Common myeloid progenitor, CD34-positive (primary cell): ENCODE data around the gene NTNG2.
"Not testable (repeated sequence)": the region's sequence is repeated elsewhere in the genome, so short reads cannot be mapped to it uniquely, and the experiment has no call there.

ENCODE experiments used
- CTCF ChIA-PET: fragments of 350-600 bp; sonication (Branson Sonifier 250); formaldehyde crosslinking; loops from one replicate; lab custom pipeline; 2021; ENCODE audit warnings: antibody characterized with exemption; lab: Charles Lee
- POLR2A ChIA-PET: fragments of 350-600 bp; sonication (Branson Sonifier 250); formaldehyde crosslinking; loops from one replicate; lab custom pipeline; 2021; ENCODE audit warnings: antibody characterized with exemption; lab: Charles Lee
- DNase-seq, 3 donors: peaks; one replicate each; pipeline versions ENCODE4 v3.0.0 to v3.0.0-alpha.2; 2013
- H3K27ac ChIP-seq, 2 experiments: 1 replicate in 1 of 2; 2 replicates in 1 of 2; pipeline ENCODE4 v1.7.0; 2013; ENCODE audit warnings: inconsistent platforms in 2 of 2, low read length in 2 of 2, mild to moderate bottlenecking in 2 of 2, low read depth in 1 of 2, moderate library complexity in 1 of 2; ENCODE audit not compliant: severe bottlenecking in 2 of 2, insufficient read depth in 1 of 2, poor library complexity in 1 of 2
- H3K27me3 ChIP-seq, 5 experiments: replicated peaks in 2 of 5; 1 replicate in 3 of 5; 2 replicates in 2 of 5; pipeline versions ENCODE4 v1.6.1 to v1.7.0; 2013; ENCODE audit warnings: low read length in 4 of 5, mild to moderate bottlenecking in 2 of 5, moderate library complexity in 2 of 5, inconsistent platforms in 1 of 5; ENCODE audit not compliant: insufficient read depth in 5 of 5, control insufficient read depth in 4 of 5
- H3K36me3 ChIP-seq, 4 experiments: 1 replicate in 2 of 4; 2 replicates in 2 of 4; pipeline versions ENCODE4 v1.6.1 to v1.7.0; 2013; ENCODE audit warnings: low read length in 3 of 4, control low read depth in 1 of 4, mild to moderate bottlenecking in 1 of 4; ENCODE audit not compliant: control insufficient read depth in 4 of 4, insufficient read depth in 4 of 4
- H3K4me1 ChIP-seq, 4 experiments: 1 replicate in 3 of 4; 2 replicates in 1 of 4; pipeline versions ENCODE4 v1.6.1 to v1.7.1; 2013; ENCODE audit warnings: low read length in 3 of 4, mild to moderate bottlenecking in 3 of 4, control low read depth in 1 of 4, inconsistent platforms in 1 of 4, moderate library complexity in 1 of 4; ENCODE audit not compliant: control insufficient read depth in 4 of 4, insufficient read depth in 4 of 4; ENCODE audit errors: control extremely low read depth in 1 of 4
- H3K4me3 ChIP-seq, 7 experiments: 1 replicate in 4 of 7; 2 replicates in 3 of 7; pipeline versions ENCODE4 v1.5.1 to v1.7.0; 2013; ENCODE audit warnings: mild to moderate bottlenecking in 7 of 7, low read length in 6 of 7, moderate library complexity in 6 of 7, inconsistent platforms in 2 of 7, low read depth in 2 of 7, control low read depth in 1 of 7; ENCODE audit not compliant: insufficient read depth in 4 of 7, control insufficient read depth in 1 of 7; ENCODE audit errors: extremely low read depth in 1 of 7
- H3K9me3 ChIP-seq, 5 experiments: 1 replicate in 4 of 5; 2 replicates in 1 of 5; pipeline versions ENCODE4 v1.6.1 to v1.7.1; 2013; ENCODE audit warnings: low read length in 4 of 5, mild to moderate bottlenecking in 2 of 5, inconsistent platforms in 1 of 5, low read depth in 1 of 5, moderate library complexity in 1 of 5; ENCODE audit not compliant: control insufficient read depth in 4 of 5, insufficient read depth in 2 of 5; ENCODE audit errors: control extremely low read depth in 1 of 5
- WGBS: methylation state at CpG from one replicate; pipeline ENCODE4 v1.1.5; 2013; ENCODE audit not compliant: insufficient coverage; 5-methylcytosine and 5-hydroxymethylcytosine counted together

The NTNG2 gene

GRCh38 chr9:132125361-132125760 lies 36.5 kb upstream of the NTNG2 start:
- H3K27ac ChIP-seq, result no peak overlapping the region
- ChIA-PET POLR2A (no interaction called here), CTCF (interaction anchor here (1.3 kb wide), 1 partner anchor 11 kb away, joined by 4 read pairs; no protein-coding TSS in a partner anchor)
- no peak overlapping the region for H3K4me3 ChIP-seq
- peaks cover 0 to 4% (median 0%) of the 10 kb centered on the region in 5 experiments for H3K9me3 ChIP-seq
- H3K4me1 ChIP-seq, result peaks cover 0 to 12% (median 6%) of the 10 kb centered on the region in 4 experiments
- no peak for DNase-seq
- H3K27me3 ChIP-seq, result peaks cover 7 to 92% (median 33%) of the 10 kb centered on the region in 5 experiments
- WGBS, result 39% methylated on average over 6 of the region's 7 CpGs
- no peaks in the 10 kb centered on the region for H3K36me3 ChIP-seq

GRCh38 chr9:132125944-132126679 lies 35.7 kb upstream of the NTNG2 start:
- ChIA-PET CTCF (interaction anchor here (1.3 kb wide), 1 partner anchor 10 kb away, joined by 4 read pairs; no protein-coding TSS in a partner anchor), POLR2A (interaction anchor here (0.7 kb wide), 1 partner anchor 988 kb away, joined by 4 read pairs; no protein-coding TSS in a partner anchor)
- DNase-seq, result peak in 2 of 3 donors; percentile 25 to 26
- no peaks in the 10 kb centered on the region for H3K36me3 ChIP-seq
- H3K27me3 ChIP-seq, result peaks cover 5 to 92% (median 33%) of the 10 kb centered on the region in 5 experiments
- peaks cover 0 to 12% (median 6%) of the 10 kb centered on the region in 4 experiments for H3K4me1 ChIP-seq
- peaks cover 0 to 4% (median 0%) of the 10 kb centered on the region in 5 experiments for H3K9me3 ChIP-seq
- H3K4me3 ChIP-seq, result peak overlapping the region in 3 of 7 experiments; percentile 15 to 28 (median 23)
- WGBS, result 29% methylated on average over 18 of the region's 20 CpGs
- H3K27ac ChIP-seq, result no peak overlapping the region

GRCh38 chr9:132126680-132127236 lies 35.1 kb upstream of the NTNG2 start:
- CTCF ChIA-PET, result interaction anchor here (1.3 kb wide), 1 partner anchor 10 kb away, joined by 4 read pairs; no protein-coding TSS in a partner anchor
- Histone ChIP-seq H3K27me3 (peaks cover 5 to 90% (median 34%) of the 10 kb centered on the region in 5 experiments), H3K36me3 (no peaks in the 10 kb centered on the region), H3K4me1 (peaks cover 0 to 12% (median 6%) of the 10 kb centered on the region in 4 experiments), H3K27ac (no peak overlapping the region), H3K4me3 (peak overlapping the region in 1 of 7 experiments; percentile 23), H3K9me3 (peaks cover 0 to 4% (median 0%) of the 10 kb centered on the region in 5 experiments)
- no peak for DNase-seq
- WGBS, result 70% methylated on average over 8 of the region's 13 CpGs
- POLR2A ChIA-PET, result interaction anchor here (0.7 kb wide), 1 partner anchor 988 kb away, joined by 4 read pairs; no protein-coding TSS in a partner anchor

GRCh38 chr9:132127888-132128534 lies 33.8 kb upstream of the NTNG2 start:
- Histone ChIP-seq H3K27ac (no peak overlapping the region), H3K9me3 (peaks cover 0 to 4% (median 0%) of the 10 kb centered on the region in 5 experiments), H3K4me1 (peaks cover 0 to 12% (median 6%) of the 10 kb centered on the region in 4 experiments), H3K36me3 (no peaks in the 10 kb centered on the region), H3K4me3 (no peak overlapping the region), H3K27me3 (peaks cover 5 to 85% (median 34%) of the 10 kb centered on the region in 5 experiments)
- ChIA-PET POLR2A (no interaction called here), CTCF (no interaction called here)
- no peak for DNase-seq
- WGBS, result 89% methylated on average over 12 of the region's 15 CpGs

GRCh38 chr9:132129535-132129934 lies 32.3 kb upstream of the NTNG2 start:
- DNase-seq, result no peak
- CTCF ChIA-PET, result no interaction called here
- Histone ChIP-seq H3K27ac (no peak overlapping the region), H3K27me3 (peaks cover 2 to 83% (median 31%) of the 10 kb centered on the region in 5 experiments), H3K9me3 (no peaks in the 10 kb centered on the region), H3K36me3 (no peaks in the 10 kb centered on the region), H3K4me1 (peaks cover 0 to 12% (median 6%) of the 10 kb centered on the region in 4 experiments), H3K4me3 (no peak overlapping the region)
- 92% methylated on average over 11 of the region's 12 CpGs for WGBS
- POLR2A ChIA-PET, result no interaction called here

GRCh38 chr9:132134085-132134484 lies 27.8 kb upstream of the NTNG2 start:
- H3K36me3 ChIP-seq, H3K4me3 ChIP-seq, H3K4me1 ChIP-seq, H3K9me3 ChIP-seq, H3K27ac ChIP-seq, CTCF ChIA-PET, DNase-seq, POLR2A ChIA-PET: not testable (repeated sequence)
- WGBS, result 50% methylated on average over 4 of the region's 5 CpGs
- H3K27me3 ChIP-seq, result peaks cover under 1 to 75% (median 19%) of the 10 kb centered on the region in 5 experiments
